BJ (cell line): ENCODE results near the gene GBP4. TPM values are rescaled to one million over a fixed set of nuclear protein-coding genes. Genes with fewer than 3 reads are reported as not detected.

ENCODE experiments used
- CTCF ChIA-PET: fragments of 350-600 bp; formaldehyde crosslinking; extraction: SDS; loops from one replicate; lab custom pipeline; 2021; ENCODE audit warnings: antibody characterized with exemption, inconsistent platforms; lab: Yijun Ruan, JAX
- POLR2A ChIA-PET: fragments of 300-600 bp; sonication (Branson Sonifier 250); formaldehyde crosslinking; extraction: SDS; loops from one replicate; lab custom pipeline; 2021; ENCODE audit warnings: antibody characterized with exemption; lab: Charles Lee
- DNase-seq: peaks from one replicate; pipeline ENCODE4 v3.0.0-alpha.2; 2011; ENCODE audit warnings: low read depth
- H3K27me3 ChIP-seq: 2 replicates; pipeline ENCODE4 v1.6.0; 2011; ENCODE audit warnings: low read length; ENCODE audit not compliant: control insufficient read depth, insufficient read depth
- H3K36me3 ChIP-seq: 2 replicates; pipeline ENCODE4 v1.5.1; 2011; ENCODE audit warnings: low read length; ENCODE audit not compliant: control insufficient read depth, insufficient read depth
- H3K4me3 ChIP-seq: 2 replicates; pipeline ENCODE4 v1.5.1; 2011; ENCODE audit warnings: low read depth, mild to moderate bottlenecking, control low read depth, low read length
- polyA plus RNA-seq: library from polyadenylated mRNA; depleted of rRNA; stranded (reverse); fragments of >200 nt; gene quantifications from 2 replicates; pipeline ENCODE4 v1.2.3, GENCODE V29; 2011
- TF ChIP-seq, protein P1 (sequence below): IDR thresholded peaks from 2 replicates; pipeline ENCODE4 v1.5.1; 2011; ENCODE audit warnings: low read depth, mild to moderate bottlenecking, control low read depth, inconsistent platforms, low read length, moderate library complexity; ENCODE audit not compliant: insufficient read depth

GBP4 gene
- polyA plus RNA-seq, 1 experiment, result 1.2 TPM

DNA sequence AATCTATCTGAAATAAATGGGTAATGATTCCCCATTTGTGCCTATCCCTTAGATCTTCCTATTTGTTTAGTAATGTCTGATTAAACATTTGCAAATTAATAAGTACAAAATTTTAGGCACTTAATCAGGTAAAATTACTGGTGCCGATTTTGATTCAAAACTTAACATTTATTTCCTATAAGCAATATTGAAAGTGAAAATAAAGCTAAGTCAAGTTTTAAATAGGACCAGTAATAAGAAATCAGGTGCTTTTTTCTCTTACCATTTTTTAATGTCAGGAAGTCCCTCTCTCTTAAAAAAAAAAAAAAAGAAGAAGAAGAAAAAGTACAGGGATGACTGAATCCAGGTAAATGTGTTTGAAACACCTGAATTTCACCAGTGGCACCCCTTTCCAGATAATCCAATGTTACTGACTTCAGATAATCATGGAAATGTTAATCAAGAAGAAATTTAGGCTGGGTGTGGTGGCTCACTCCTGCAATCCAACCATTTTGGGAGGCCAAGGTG is 836 bp upstream of the GBP4 start:
- no peak for DNase-seq
- POLR2A ChIA-PET, result no interaction called here
- TF ChIP-seq, protein P1, sequence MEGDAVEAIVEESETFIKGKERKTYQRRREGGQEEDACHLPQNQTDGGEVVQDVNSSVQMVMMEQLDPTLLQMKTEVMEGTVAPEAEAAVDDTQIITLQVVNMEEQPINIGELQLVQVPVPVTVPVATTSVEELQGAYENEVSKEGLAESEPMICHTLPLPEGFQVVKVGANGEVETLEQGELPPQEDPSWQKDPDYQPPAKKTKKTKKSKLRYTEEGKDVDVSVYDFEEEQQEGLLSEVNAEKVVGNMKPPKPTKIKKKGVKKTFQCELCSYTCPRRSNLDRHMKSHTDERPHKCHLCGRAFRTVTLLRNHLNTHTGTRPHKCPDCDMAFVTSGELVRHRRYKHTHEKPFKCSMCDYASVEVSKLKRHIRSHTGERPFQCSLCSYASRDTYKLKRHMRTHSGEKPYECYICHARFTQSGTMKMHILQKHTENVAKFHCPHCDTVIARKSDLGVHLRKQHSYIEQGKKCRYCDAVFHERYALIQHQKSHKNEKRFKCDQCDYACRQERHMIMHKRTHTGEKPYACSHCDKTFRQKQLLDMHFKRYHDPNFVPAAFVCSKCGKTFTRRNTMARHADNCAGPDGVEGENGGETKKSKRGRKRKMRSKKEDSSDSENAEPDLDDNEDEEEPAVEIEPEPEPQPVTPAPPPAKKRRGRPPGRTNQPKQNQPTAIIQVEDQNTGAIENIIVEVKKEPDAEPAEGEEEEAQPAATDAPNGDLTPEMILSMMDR, result no peak
- Histone ChIP-seq H3K27me3 (no peaks in the 10 kb centered on the region), H3K4me3 (no peak overlapping the region), H3K36me3 (no peaks in the 10 kb centered on the region)
- CTCF ChIA-PET, result no interaction called here

DNA sequence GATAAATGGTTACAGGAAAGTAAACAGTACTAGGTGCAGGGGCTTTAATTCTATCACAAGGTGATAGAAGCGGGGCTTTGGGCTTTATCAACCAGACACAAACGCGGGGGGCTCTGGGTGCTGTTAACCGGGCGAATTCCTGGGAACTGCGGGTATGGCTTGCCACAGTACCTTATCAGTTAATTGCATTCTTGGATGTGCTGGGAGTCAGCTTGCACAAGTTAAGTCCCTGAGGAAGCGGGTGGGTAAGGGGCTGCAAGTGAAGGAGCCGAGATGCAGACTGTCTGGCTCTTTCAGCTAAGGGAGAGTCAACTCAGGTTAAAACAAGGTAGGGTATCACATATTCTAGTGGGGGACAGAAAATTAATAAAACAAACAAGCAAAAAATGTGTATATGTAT is 661 bp downstream of the GBP4 start:
- DNase-seq, result no peak
- CTCF ChIA-PET, result no interaction called here
- TF ChIP-seq, protein P1, result no peak
- H3K36me3 ChIP-seq, result no peaks in the 10 kb centered on the region
- POLR2A ChIA-PET, result no interaction called here
- peak overlapping the region; percentile 42 for H3K4me3 ChIP-seq
- H3K27me3 ChIP-seq, result no peaks in the 10 kb centered on the region

DNA sequence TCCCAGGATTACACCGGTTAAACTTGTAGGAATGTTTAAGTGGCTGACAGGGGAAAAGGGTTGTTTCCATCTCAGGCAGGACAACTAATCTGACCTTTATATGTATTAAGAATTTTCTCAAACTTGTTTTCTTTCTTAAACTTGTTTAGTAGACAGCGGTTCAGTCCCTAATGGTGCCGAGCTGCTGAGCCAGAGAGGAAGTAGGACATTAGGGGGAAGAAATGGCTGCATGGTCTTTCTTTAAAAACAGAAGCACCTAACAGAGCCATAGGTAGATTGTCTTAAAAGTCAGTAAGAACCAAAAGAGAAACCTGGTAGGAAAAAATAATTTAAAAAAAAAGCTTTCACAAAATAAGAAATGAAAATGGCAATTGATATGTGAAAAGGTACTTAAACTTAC is 3.3 kb downstream of the GBP4 start:
- H3K4me3 ChIP-seq, result no peak overlapping the region
- TF ChIP-seq, protein P1, result no peak
- no peak for DNase-seq
- no peaks in the 10 kb centered on the region for H3K36me3 ChIP-seq
- no peaks in the 10 kb centered on the region for H3K27me3 ChIP-seq
- ChIA-PET POLR2A (no interaction called here), CTCF (interaction anchor here (0.5 kb wide), 1 partner anchor 224 kb away, joined by 4 read pairs; no protein-coding TSS in a partner anchor)

DNA sequence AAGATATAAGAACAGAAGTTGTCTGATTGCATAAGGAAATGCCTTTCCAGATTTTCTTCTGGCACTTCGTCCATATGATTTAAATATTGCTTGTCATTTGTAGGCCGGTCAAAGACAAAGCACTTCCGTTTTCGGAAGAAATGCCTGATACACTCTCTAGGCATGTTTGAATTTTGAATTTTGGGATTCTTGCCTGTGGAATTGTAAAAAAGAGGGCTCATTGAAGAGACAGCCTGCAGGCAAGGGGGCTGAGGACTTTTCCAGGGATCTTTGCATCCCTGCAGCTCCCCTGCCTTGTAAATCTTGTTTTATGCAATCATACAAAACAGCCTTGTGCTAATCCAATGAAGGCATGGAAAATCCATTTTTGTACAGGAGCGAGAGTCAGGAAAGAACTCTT is 7.4 kb downstream of the GBP4 start:
- H3K36me3 ChIP-seq, result no peaks in the 10 kb centered on the region
- H3K4me3 ChIP-seq, result no peak overlapping the region
- ChIA-PET POLR2A (no interaction called here), CTCF (no interaction called here)
- TF ChIP-seq, protein P1, result no peak
- DNase-seq, result no peak
- H3K27me3 ChIP-seq, result no peaks in the 10 kb centered on the region

DNA sequence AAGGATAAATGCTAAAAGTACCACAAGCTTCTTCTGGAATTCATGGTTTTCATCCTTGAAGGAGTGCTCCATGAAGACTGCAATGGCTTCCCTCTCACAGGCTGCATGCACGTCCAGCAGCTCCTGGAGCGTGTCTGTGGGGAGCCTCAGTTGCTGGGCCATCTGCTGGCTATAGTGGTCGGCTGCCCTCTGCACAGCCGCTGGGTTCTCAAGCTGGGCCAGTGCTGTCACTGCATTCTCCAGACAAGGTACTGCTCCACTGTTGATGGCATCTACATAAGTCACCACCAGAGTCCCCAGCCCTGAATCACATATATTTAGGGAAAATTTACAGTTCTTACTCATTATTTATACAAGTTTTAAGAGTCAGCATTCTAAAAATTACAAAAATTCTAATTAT is 8.7 kb downstream of the GBP4 start:
- ChIA-PET CTCF (no interaction called here), POLR2A (no interaction called here)
- no peak overlapping the region for H3K4me3 ChIP-seq
- no peaks in the 10 kb centered on the region for H3K27me3 ChIP-seq
- no peak for DNase-seq
- TF ChIP-seq, protein P1, result no peak
- no peaks in the 10 kb centered on the region for H3K36me3 ChIP-seq
